T-helper 17 cell (primary cell): Measurements from ENCODE around the gene SLC66A2. TPM values are rescaled to one million over a fixed set of nuclear protein-coding genes. Genes with fewer than 3 reads are reported as not detected.

Experiments used
- ATAC-seq: fragments of 150-1000 bp; cut with Tn5 transposase; 2 replicates; pipeline ENCODE4 v1.10.0; 2021; ENCODE audit warnings: mild to moderate bottlenecking, moderate library complexity
- DNase-seq, 3 donors: peaks; one replicate each; pipeline versions ENCODE4 v3.0.0 to v3.0.0-alpha.2; 2020 to 2021
- H3K9me3 ChIP-seq: one replicate; pipeline ENCODE4 v1.7.0; 2013; ENCODE audit warnings: low read length, mild to moderate bottlenecking; ENCODE audit not compliant: control insufficient read depth, poor library complexity, severe bottlenecking
- H3K27ac Mint-ChIP-seq: one replicate; pipeline ENCODE4 v1.8.0; 2022; ENCODE audit warnings: mild to moderate bottlenecking, moderate library complexity, mixed read lengths
- H3K27me3 Mint-ChIP-seq: one replicate; pipeline ENCODE4 v1.8.0; 2022; ENCODE audit warnings: mixed read lengths
- H3K36me3 Mint-ChIP-seq: one replicate; pipeline ENCODE4 v1.8.0; 2022; ENCODE audit warnings: low read depth, mixed read lengths
- H3K4me1 Mint-ChIP-seq: one replicate; pipeline ENCODE4 v1.8.0; 2022; ENCODE audit warnings: mild to moderate bottlenecking, mixed read lengths
- H3K4me3 Mint-ChIP-seq: one replicate; pipeline ENCODE4 v1.8.0; 2022; ENCODE audit warnings: mild to moderate bottlenecking, moderate library complexity, mixed read lengths
- total RNA-seq, 4 donors: library from RNA in 2 of 4; stranded (reverse) in 2 of 4; gene quantifications; one replicate each; pipeline ENCODE4 v1.2.3 and lab custom pipeline; 2022 to 2026

The SLC66A2 gene
- total RNA-seq, 2 donors from 2014 or later: 43.6 to 56.9 TPM

GRCh38 chr18:79922971-79923411, 28.5 kb downstream of the SLC66A2 start:
- Mint-ChIP-seq H3K27ac (no peak overlapping the region), H3K4me3 (no peak overlapping the region), H3K36me3 (peaks cover 11% of the 10 kb centered on the region), H3K4me1 (peaks cover 2% of the 10 kb centered on the region), H3K27me3 (no peaks in the 10 kb centered on the region)
- ATAC-seq: no peak
- no peaks in the 10 kb centered on the region for H3K9me3 ChIP-seq
- DNase-seq: no peak

GRCh38 chr18:79921984-79922965, 29.2 kb downstream of the SLC66A2 start:
- H3K9me3 ChIP-seq: no peaks in the 10 kb centered on the region
- Mint-ChIP-seq H3K27ac (no peak overlapping the region), H3K36me3 (peaks cover 11% of the 10 kb centered on the region), H3K4me3 (peak overlapping the region; percentile 45), H3K4me1 (peaks cover 2% of the 10 kb centered on the region), H3K27me3 (no peaks in the 10 kb centered on the region)
- ATAC-seq (no peak), DNase-seq (no peak)

DNA sequence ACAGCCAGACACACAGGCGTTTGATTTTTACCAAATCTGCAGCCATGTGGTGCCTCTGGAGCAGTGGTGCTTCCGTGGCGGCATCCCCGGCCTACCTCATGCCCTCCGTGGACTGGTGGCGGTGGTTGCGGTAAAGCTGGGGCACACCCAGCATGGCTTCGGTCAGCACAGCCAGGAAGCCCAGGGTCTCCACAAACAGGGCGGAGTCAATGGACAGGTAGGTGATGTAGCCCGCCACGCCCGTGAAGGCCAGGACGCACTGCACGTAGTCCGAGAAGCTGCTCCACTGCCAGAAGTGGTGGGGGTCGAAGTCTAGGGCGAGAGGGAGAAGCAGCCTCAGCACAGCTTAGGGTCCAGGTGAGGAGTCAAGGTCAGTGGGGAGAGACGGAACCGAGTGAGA, 32.4 kb downstream of the SLC66A2 start:
- peak overlapping the region; percentile 49 for H3K27ac Mint-ChIP-seq
- ATAC-seq: no peak

GRCh38 chr18:79918615-79919011, 32.8 kb downstream of the SLC66A2 start:
- H3K4me1 Mint-ChIP-seq: peaks cover 7% of the 10 kb centered on the region
- ATAC-seq (no peak), DNase-seq (no peak)
- no peaks in the 10 kb centered on the region for H3K9me3 ChIP-seq
- no peaks in the 10 kb centered on the region for H3K27me3 Mint-ChIP-seq
- H3K4me3 Mint-ChIP-seq: no peak overlapping the region
- peaks cover 9% of the 10 kb centered on the region for H3K36me3 Mint-ChIP-seq
- peak overlapping the region; percentile 49 for H3K27ac Mint-ChIP-seq

More for the DNA sequence above, 32.4 kb downstream of the SLC66A2 start:
- no peaks in the 10 kb centered on the region for H3K9me3 ChIP-seq
- DNase-seq: no peak
- no peak overlapping the region for H3K4me3 Mint-ChIP-seq
- peaks cover 12% of the 10 kb centered on the region for H3K36me3 Mint-ChIP-seq
- H3K27me3 Mint-ChIP-seq: no peaks in the 10 kb centered on the region
- H3K4me1 Mint-ChIP-seq: peaks cover 7% of the 10 kb centered on the region

GRCh38 chr18:79917853-79918614, 33.4 kb downstream of the SLC66A2 start:
- DNase-seq: no peak

DNA sequence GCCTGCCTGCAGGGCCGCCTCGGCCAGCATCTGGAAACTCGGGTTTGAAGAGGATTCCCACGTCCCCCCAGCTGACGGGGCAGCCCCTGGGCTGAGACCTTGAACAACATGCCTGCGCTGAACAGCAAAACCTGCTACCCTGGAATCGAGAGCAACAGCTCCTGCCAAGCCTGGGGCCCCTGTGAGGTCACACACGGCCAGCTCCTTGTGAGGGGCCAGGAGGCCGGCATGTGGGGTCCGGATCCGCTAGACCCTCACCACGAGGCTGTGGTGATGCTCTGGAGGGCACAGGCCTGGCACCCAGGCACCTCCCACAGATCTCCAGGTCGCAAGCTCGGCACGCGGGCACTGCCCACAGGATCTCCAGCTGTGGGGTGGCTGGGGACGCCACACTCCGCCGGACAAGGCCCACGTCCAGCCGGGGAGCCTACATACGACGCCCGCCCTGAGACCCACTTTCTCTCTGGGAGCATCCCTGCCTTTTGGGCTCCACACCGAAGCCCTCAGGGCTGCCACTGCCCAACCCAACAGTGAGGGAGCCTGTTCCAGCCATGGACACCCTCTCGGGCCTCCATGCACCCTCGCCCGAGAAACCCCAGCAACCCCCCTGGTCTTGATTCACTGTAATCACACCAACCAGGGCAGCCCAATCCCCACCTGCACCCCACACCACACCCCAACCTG, 34.1 kb downstream of the SLC66A2 start:
- Mint-ChIP-seq H3K4me3 (no peak overlapping the region), H3K36me3 (peaks cover 11% of the 10 kb centered on the region), H3K27me3 (no peaks in the 10 kb centered on the region), H3K4me1 (peaks cover 9% of the 10 kb centered on the region), H3K27ac (peak overlapping the region; percentile 56)
- no peaks in the 10 kb centered on the region for H3K9me3 ChIP-seq
- ATAC-seq (no peak), DNase-seq (no peak)

More at GRCh38 chr18:79917853-79918614, 33.4 kb downstream of the SLC66A2 start:
- Mint-ChIP-seq H3K27me3 (no peaks in the 10 kb centered on the region), H3K27ac (no peak overlapping the region), H3K4me3 (no peak overlapping the region), H3K36me3 (peaks cover 11% of the 10 kb centered on the region), H3K4me1 (peaks cover 10% of the 10 kb centered on the region)
- H3K9me3 ChIP-seq: no peaks in the 10 kb centered on the region
- no peak for ATAC-seq

GRCh38 chr18:79916546-79917168, 34.8 kb downstream of the SLC66A2 start:
- no peaks in the 10 kb centered on the region for H3K9me3 ChIP-seq
- DNase-seq: no peak
- H3K27me3 Mint-ChIP-seq: no peaks in the 10 kb centered on the region
- H3K4me1 Mint-ChIP-seq: peaks cover 10% of the 10 kb centered on the region
- peak; percentile 16 for ATAC-seq
- H3K36me3 Mint-ChIP-seq: peaks cover 8% of the 10 kb centered on the region
- H3K27ac Mint-ChIP-seq: peak overlapping the region; percentile 56
- H3K4me3 Mint-ChIP-seq: no peak overlapping the region

DNA sequence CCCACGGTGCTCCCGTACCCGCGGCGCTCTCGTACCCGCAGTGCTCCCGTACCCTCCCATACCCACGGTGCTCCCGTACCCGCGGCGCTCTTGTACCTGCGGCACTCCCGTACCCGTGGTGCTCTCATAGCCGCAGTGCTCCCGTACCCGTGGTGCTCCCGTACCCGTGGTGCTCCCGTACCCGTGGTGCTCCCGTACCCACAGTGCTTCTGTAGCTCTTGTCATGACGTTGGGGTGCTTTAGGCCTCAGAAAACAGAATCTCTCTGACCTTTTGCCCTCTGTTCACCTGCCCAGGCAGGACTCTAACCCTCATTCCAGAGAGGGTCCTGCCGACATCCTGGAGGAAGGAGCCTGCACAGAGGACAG, 35.3 kb downstream of the SLC66A2 start:
- peaks cover 10% of the 10 kb centered on the region for H3K4me1 Mint-ChIP-seq
- H3K36me3 Mint-ChIP-seq: peaks cover 8% of the 10 kb centered on the region
- no peaks in the 10 kb centered on the region for H3K9me3 ChIP-seq
- H3K27ac Mint-ChIP-seq: peak overlapping the region; percentile 56
- no peaks in the 10 kb centered on the region for H3K27me3 Mint-ChIP-seq
- ATAC-seq (no peak), DNase-seq (no peak)
- H3K4me3 Mint-ChIP-seq: peak overlapping the region; percentile 31

GRCh38 chr18:79915161-79916127, 36.0 kb downstream of the SLC66A2 start:
- no peak for ATAC-seq
- no peak for DNase-seq
- Mint-ChIP-seq H3K36me3 (peaks cover 8% of the 10 kb centered on the region), H3K4me3 (peak overlapping the region; percentile 31), H3K27me3 (no peaks in the 10 kb centered on the region), H3K27ac (no peak overlapping the region), H3K4me1 (peaks cover 12% of the 10 kb centered on the region)
- H3K9me3 ChIP-seq: no peaks in the 10 kb centered on the region

DNA sequence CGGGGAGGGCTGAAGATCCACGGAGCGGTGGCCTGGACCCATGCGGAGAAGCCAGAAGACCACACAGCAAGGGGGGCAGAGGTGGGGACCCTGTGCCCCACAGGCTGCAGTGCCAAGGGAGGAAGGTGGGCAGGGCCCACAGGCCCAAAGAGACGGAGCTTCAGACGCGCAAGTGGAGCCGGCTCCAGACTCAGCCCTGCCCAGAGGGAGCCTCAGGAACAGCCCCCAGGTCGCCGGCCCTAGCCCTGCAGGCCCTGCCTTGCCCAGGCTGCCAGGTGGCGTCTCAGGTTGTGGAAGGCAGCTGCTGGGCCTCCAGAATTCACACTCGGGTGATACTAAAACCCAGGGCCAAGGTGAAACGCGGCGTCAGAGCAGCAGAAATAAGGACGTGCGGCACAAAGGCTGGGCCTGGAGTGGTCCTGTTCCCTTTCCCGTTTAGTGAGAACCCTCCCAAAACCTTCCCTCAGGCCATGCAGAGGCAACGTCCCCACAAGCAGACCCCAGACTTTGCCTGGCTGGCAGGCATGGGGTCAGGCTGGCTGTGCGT, 36.8 kb downstream of the SLC66A2 start:
- no peaks in the 10 kb centered on the region for H3K27me3 Mint-ChIP-seq
- H3K4me3 Mint-ChIP-seq: no peak overlapping the region
- H3K36me3 Mint-ChIP-seq: peaks cover 8% of the 10 kb centered on the region

GRCh38 chr18:79912994-79913831, 38.2 kb downstream of the SLC66A2 start:
- Mint-ChIP-seq H3K27ac (no peak overlapping the region), H3K4me1 (peaks cover 12% of the 10 kb centered on the region), H3K27me3 (no peaks in the 10 kb centered on the region), H3K36me3 (peaks cover 9% of the 10 kb centered on the region), H3K4me3 (no peak overlapping the region)
- DNase-seq (no peak), ATAC-seq (no peak)
- no peaks in the 10 kb centered on the region for H3K9me3 ChIP-seq

More for the DNA sequence above, 36.8 kb downstream of the SLC66A2 start:
- DNase-seq (no peak), ATAC-seq (no peak)
- peaks cover 12% of the 10 kb centered on the region for H3K4me1 Mint-ChIP-seq
- H3K27ac Mint-ChIP-seq: peak overlapping the region; percentile 39
- H3K9me3 ChIP-seq: no peaks in the 10 kb centered on the region
